ENCODE data around the gene ACOT9.

DNA sequence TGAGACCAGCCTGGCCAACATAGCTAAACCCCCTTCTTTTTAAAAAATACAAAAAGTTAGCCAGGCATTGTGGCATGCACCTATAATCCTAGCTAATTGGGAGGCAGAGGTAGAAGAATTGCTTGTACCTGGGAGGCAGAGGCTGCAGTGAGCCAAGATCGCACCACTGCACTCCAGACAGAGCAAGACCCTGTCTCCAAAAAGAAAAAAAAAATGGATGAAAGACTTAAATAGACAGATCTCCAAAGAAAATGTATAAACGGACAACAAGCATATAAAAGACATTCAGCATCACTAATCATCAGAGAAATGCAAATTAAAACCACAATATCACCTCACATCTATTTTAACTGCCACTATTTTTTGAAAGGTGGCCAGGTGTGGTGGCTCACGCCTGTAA lies 33.3 kb upstream of the ACOT9 start:
- TF ChIP-seq EP300 (IDR thresholded peaks at IDR 0.05) = no peak
- no peak for TF ChIP-seq POLR2AphosphoS5 (IDR thresholded peaks at IDR 0.05)
- no peak for TF ChIP-seq POLR2A (IDR thresholded peaks at IDR 0.05)

All from suprapubic skin (tissue), 4 donors.